Fibroblast of pulmonary artery (primary cell): ENCODE measurements around the gene OR4D9.

Source experiments
- DNase-seq: peaks from one replicate; pipeline ENCODE4 v3.0.0-alpha.2; 2010; ENCODE audit warnings: low read depth
- H3K4me3 ChIP-seq: replicated peaks from 2 replicates; pipeline ENCODE4 v1.5.1; 2011; ENCODE audit warnings: low read depth, mild to moderate bottlenecking, control low read depth, low read length, moderate library complexity
- CTCF ChIP-seq: IDR thresholded peaks from 2 replicates; pipeline ENCODE4 v1.5.1; 2011; ENCODE audit warnings: mild to moderate bottlenecking, control low read depth, low read length, inconsistent platforms; ENCODE audit errors: missing control alignments

OR4D9 gene

GRCh38 chr11:59510941-59511589 lies at the start of gene OR4D9:
TSS of gene OR4D9 (plus strand) at chr11:59511539. CDS start at chr11:59514913, 3,374 bp downstream.
- peak; percentile 5 for DNase-seq
- no peak for TF ChIP-seq CTCF
- H3K4me3 ChIP-seq: no peak within 1 kb of the TSS

DNA sequence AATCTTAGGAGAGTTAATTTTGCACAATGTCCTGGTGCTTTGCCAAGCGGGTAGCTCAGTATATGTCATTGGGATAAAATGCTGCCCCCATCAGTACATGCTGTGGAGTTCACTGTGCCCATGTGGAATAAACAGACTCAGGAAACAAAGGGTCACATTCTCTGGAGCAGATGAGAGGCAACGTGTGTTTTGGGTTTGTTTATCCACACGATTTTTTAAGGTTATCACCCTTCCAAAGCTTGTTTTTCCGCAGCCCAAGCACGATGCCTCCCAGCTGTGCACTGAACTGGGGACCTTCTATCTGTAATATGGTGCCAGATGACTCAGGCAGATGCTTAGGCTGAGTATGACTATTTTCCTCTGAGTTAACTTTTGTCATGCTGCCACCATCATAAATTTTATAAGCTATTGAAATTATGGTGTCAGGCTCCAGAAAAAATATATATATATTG lies 48.1 kb upstream of the OR4D9 start:
- peak; percentile 33 for DNase-seq
- H3K4me3 ChIP-seq: no peak overlapping the region
- no peak for TF ChIP-seq CTCF

DNA sequence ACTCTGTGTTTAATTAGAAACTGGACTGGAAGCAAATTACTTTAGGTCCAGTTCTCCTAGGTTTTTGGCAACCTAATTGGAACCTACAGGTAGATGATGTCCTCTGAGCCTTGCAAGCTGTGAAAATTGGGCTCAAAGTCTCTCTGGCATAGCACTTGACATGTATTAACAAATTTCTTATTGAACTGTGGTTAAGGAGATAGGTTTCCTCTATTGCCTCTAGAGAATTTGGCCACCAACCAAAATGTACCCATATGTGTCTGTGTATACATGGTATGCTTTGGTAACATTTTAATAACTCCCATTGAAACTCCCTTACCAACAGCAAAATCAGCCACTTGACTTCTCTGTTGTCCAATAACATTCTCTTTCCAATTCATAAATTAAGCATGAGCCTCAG lies 38.3 kb upstream of the OR4D9 start, which contains the start of gene OR4D10:
Gene OR4D10, plus strand, starts transcription at position 301 of the 400 bp plus-strand sequence. CDS start 4,115 bp downstream, outside the sequence.
- TF ChIP-seq CTCF: no peak
- no peak within 1 kb of the TSS for H3K4me3 ChIP-seq
- no peak for DNase-seq

DNA sequence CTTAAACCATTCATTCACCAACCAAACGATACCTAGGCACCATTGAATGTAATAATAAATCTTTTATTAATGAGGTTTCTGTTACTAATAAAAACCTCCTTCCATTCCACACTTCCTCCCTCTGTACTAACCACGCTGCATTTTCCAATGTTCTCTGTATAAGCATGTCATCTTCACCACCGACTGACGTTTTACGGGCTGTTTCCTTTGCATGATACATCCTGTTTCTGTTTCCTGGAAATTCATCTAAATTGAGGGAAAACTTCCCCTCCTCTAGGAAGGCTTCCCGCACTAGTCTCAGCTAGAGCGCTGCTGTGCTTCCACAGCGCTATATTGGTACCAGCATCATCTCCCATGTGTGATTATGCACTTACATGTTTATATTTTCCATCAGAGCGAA lies 36.2 kb upstream of the OR4D9 start:
- DNase-seq: no peak
- no peak for TF ChIP-seq CTCF
- no peak overlapping the region for H3K4me3 ChIP-seq

- no peak for TF ChIP-seq CTCF
- DNase-seq: no peak
- H3K4me3 ChIP-seq: no peak overlapping the region
These were observed 31.4 kb upstream of the OR4D9 start for GRCh38 chr11:59479906-59480305.

- TF ChIP-seq CTCF: no peak
- no peak overlapping the region for H3K4me3 ChIP-seq
- DNase-seq: no peak
These were observed 31.0 kb upstream of the OR4D9 start for GRCh38 chr11:59480359-59480758.

GRCh38 chr11:59501931-59502330 lies 9.4 kb upstream of the OR4D9 start:
- no peak for TF ChIP-seq CTCF
- no peak overlapping the region for H3K4me3 ChIP-seq
- DNase-seq: no peak
